ENCODE data around the gene PLCB1. TPM values are rescaled to one million over a fixed set of nuclear protein-coding genes. Genes with fewer than 3 reads are reported as not detected.
A peak's percentile ranks its signal among the peaks of the same experiment; 100 is the strongest.

PLCB1 gene
- total and polyA plus RNA-seq, 2 of the 4 experiments (the other 2 are of a cell fraction) = 5.6 to 16.1 TPM

GRCh38 chr20:8150591-8150990 lies 18.5 kb downstream of the PLCB1 start:
- Histone ChIP-seq H3K4ac (ENCODE audit: low read depth, low read length) (no peak overlapping the region), H4K91ac (ENCODE audit: insufficient read depth, low read depth, low read length) (no peak overlapping the region), H2AFZ (replicated peaks; ENCODE audit: low read length, poor library complexity) (no peak overlapping the region), H3K9me1 (ENCODE audit: insufficient read depth, low read length) (no peaks in the 10 kb centered on the region), H2BK5ac (ENCODE audit: low read depth, low read length, poor library complexity, severe bottlenecking) (no peak overlapping the region), H3K79me1 (ENCODE audit: low read depth in 1 of 2, low read length in 2 of 2) (peaks cover 0 to 7% of the 10 kb centered on the region in 2 experiments; a peak in 2 of 4 replicates), H4K8ac (ENCODE audit: low read depth in 2 of 2, low read length in 2 of 2) (no peak overlapping the region), H3K4me1 (ENCODE audit: control insufficient read depth, insufficient read depth, low read length) (peaks cover 4% of the 10 kb centered on the region; the same call in 1 of the 2 replicates), H2AK9ac (replicated peaks; ENCODE audit: low read depth, low read length, poor library complexity) (no peak overlapping the region), H3K18ac (ENCODE audit: low read depth, low read length) (no peak overlapping the region), H4K20me1 (ENCODE audit: insufficient read depth, low read length) (no peaks in the 10 kb centered on the region), H3K4me2 (ENCODE audit: low read depth, low read length) (no peak overlapping the region), H3K36me3 (ENCODE audit: control insufficient read depth, insufficient read depth, low read length) (no peaks in the 10 kb centered on the region), H3K4me3 (ENCODE audit: insufficient read depth, low read depth, low read length) (no peak overlapping the region), H2AK5ac (ENCODE audit: low read depth, low read length) (no peak overlapping the region), H4K5ac (ENCODE audit: low read depth, low read length) (no peak overlapping the region), H2BK15ac (ENCODE audit: low read depth, low read length) (no peak overlapping the region), H3K14ac (replicated peaks; ENCODE audit: low read depth, low read length) (no peak overlapping the region), H3K23ac (ENCODE audit: low read depth, low read length) (peak overlapping the region; percentile 25; the same call in 1 of the 2 replicates), H3K9ac (ENCODE audit: low read depth, low read length) (no peak overlapping the region), H3K9me3 (ENCODE audit: control insufficient read depth, insufficient read depth, low read length) (no peaks in the 10 kb centered on the region), H2BK120ac (ENCODE audit: low read depth, low read length) (no peak overlapping the region), H3K56ac (ENCODE audit: extremely low read depth, insufficient read depth, low read length) (no peak overlapping the region; the same call in 1 of the 2 replicates), H3K27ac (ENCODE audit: insufficient read depth, low read length) (no peak overlapping the region), H2BK20ac (ENCODE audit: low read depth, low read length) (no peak overlapping the region), H3K27me3 (ENCODE audit: control insufficient read depth, insufficient read depth, low read length) (no peaks in the 10 kb centered on the region)
- ATAC-seq (ENCODE audit: low read depth) (peak; percentile 21; the same call in 1 of the 2 replicates), DNase-seq (no peak)
- ChIA-PET POLR2A (ENCODE audit: unreplicated experiment) (no interaction called here), CTCF (interaction anchor here (1.6 kb wide), 1 partner anchor 11 kb away, joined by 4 read pairs; no protein-coding TSS in a partner anchor)
- intact Hi-C loops (cut with micrococcal nuclease) = no loop called here
- WGBS, 2 experiments (ENCODE audit: extremely low coverage in 2 of 2, insufficient read length in 1 of 2) = no CpG with 5 or more reads among the region's 1 CpG
- dilution Hi-C loops (cut with HindIII; ENCODE audit: low sequenced_read_pairs, unreplicated experiment) = no loop called here
- in situ Hi-C loops (cut with MboI; ENCODE audit: low sequenced_read_pairs) = no loop called here
- no TSS peak for BruUV-seq (replicated peaks)
- TF ChIP-seq RAD21 (IDR thresholded peaks at IDR 0.05; ENCODE audit: low read length) (no peak), BHLHE40 (IDR thresholded peaks at IDR 0.05; ENCODE audit: low read depth, low read length) (no peak), MAZ (IDR thresholded peaks at IDR 0.05; ENCODE audit: borderline replicate concordance, low read depth, low read length) (no peak), USF2 (IDR thresholded peaks at IDR 0.05; ENCODE audit: low read depth, low read length) (no peak), NFE2L2 (IDR thresholded peaks at IDR 0.05; ENCODE audit: low read depth, low read length) (no peak), RFX5 (IDR thresholded peaks at IDR 0.05; ENCODE audit: low read depth, low read length) (no peak), RCOR1 (IDR thresholded peaks at IDR 0.05; ENCODE audit: insufficient replicate concordance, low read length) (no peak), MAFK (IDR thresholded peaks at IDR 0.05; ENCODE audit: low read depth, low read length) (no peak), MXI1 (IDR thresholded peaks at IDR 0.05; ENCODE audit: borderline replicate concordance, low read depth, low read length) (no peak), ELK1 (IDR thresholded peaks at IDR 0.05; ENCODE audit: borderline replicate concordance, low read depth, low read length) (no peak), FOS (IDR thresholded peaks at IDR 0.05; ENCODE audit: low read depth, low read length) (no peak), POLR2A (IDR thresholded peaks at IDR 0.05; ENCODE audit: low read depth, low read length) (no peak), CHD1 (IDR thresholded peaks at IDR 0.05; ENCODE audit: low read depth, low read length) (no peak), CTCF (conservative IDR thresholded peaks at IDR 0.05; ENCODE audit: low read depth, low read length) (no peak), SMC3 (IDR thresholded peaks at IDR 0.05; ENCODE audit: low read depth, low read length) (no peak), CEBPB (IDR thresholded peaks at IDR 0.05; ENCODE audit: low read depth, low read length) (no peak)
